OCI-LY3 (cell line): ENCODE results near the gene LEMD1.

Experiments used
- H2AFZ ChIP-seq: fragments of 200-600, 300-600 bp; shearing (Covaris generic); 2 replicates; pipeline ENCODE4 v1.6.0; 2014; ENCODE audit warnings: antibody characterized with exemption, low read depth, low read length
- H3K27ac ChIP-seq: fragments of 200-600, 300-600 bp; sonication (generic); 2 replicates; pipeline ENCODE4 v1.5.1; 2014; ENCODE audit warnings: mild to moderate bottlenecking, low read length, moderate library complexity, mixed read lengths
- H3K27me3 ChIP-seq: fragments of 200-600, 300-600 bp; sonication (generic); 2 replicates; pipeline ENCODE4 v1.6.1; 2014; ENCODE audit warnings: low read depth, low read length, mixed read lengths
- H3K36me3 ChIP-seq: fragments of 200-600, 300-600 bp; sonication (generic); replicated peaks from 2 replicates; pipeline ENCODE3; 2014; ENCODE audit warnings: low read depth, low read length, mixed read lengths
- H3K4me1 ChIP-seq: fragments of 300-600, 200-600 bp; sonication (generic); 2 replicates; pipeline ENCODE4 v1.6.1; 2014; ENCODE audit warnings: low read length, mixed read lengths
- H3K4me2 ChIP-seq: fragments of 200-600, 300-600 bp; sonication (generic); 2 replicates; pipeline ENCODE4 v1.6.1; 2014; ENCODE audit warnings: low read length, mixed read lengths
- H3K4me3 ChIP-seq: fragments of 300-600, 200-600 bp; sonication (generic); 2 replicates; pipeline ENCODE4 v1.5.1; 2014; ENCODE audit warnings: antibody characterized with exemption, mild to moderate bottlenecking, low read length, moderate library complexity
- H3K79me2 ChIP-seq: fragments of 300-600, 200-600 bp; shearing (Covaris generic); 2 replicates; pipeline ENCODE4 v1.6.1; 2014; ENCODE audit warnings: mild to moderate bottlenecking, low read length, mixed read lengths
- H3K9ac ChIP-seq: fragments of 300-600, 200-600 bp; shearing (Covaris generic); 2 replicates; pipeline ENCODE4 v1.6.0; 2014; ENCODE audit warnings: mild to moderate bottlenecking, low read length, moderate library complexity
- H3K9me3 ChIP-seq: fragments of 200-600, 300-600 bp; shearing (Covaris generic); 2 replicates; pipeline ENCODE4 v1.6.1; 2014; ENCODE audit warnings: low read length, mixed read lengths; ENCODE audit not compliant: insufficient read depth
- H4K20me1 ChIP-seq: fragments of 200-600, 300-600 bp; sonication (generic); 2 replicates; pipeline ENCODE4 v1.6.1; 2016; ENCODE audit warnings: low read length, mixed read lengths; ENCODE audit not compliant: insufficient read depth
- CTCF ChIP-seq: fragments of 200-600, 300-600 bp; sonication (generic); IDR thresholded peaks from 2 replicates; pipeline ENCODE4 v1.5.1; 2014; ENCODE audit warnings: antibody characterized with exemption, low read length, low read depth
- EZH2phosphoT487 ChIP-seq: fragments of 200-600 bp; shearing (Covaris generic); IDR thresholded peaks from 2 replicates; pipeline ENCODE4 v1.6.1; 2018; ENCODE audit warnings: antibody characterized with exemption, mixed run types, low read depth

Gene LEMD1

DNA sequence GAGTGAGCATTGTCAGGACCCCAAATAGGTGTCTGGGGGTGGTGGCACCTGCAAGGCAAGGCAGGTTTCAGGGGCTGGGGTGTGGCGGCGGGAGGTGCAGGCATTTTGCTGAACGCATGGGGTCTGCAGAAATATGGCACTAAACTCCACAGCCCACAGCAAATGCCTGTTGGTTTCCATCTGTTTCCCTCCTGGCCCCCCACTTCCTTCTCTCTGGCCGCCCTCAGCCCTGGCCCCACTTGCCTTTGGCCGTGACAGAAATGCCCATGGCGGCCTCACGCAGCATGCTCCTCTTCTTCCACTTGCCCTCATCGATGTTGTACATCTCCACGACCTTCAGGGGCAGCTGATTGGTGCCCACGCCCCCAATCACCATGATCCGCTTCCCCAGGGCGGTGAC, 78.9 kb downstream of the LEMD1 start:
- Histone ChIP-seq H3K79me2 (no peaks in the 10 kb centered on the region), H4K20me1 (no peaks in the 10 kb centered on the region), H3K9ac (no peak overlapping the region), H3K4me2 (no peak overlapping the region), H3K4me1 (peaks cover 28% of the 10 kb centered on the region), H3K27ac (no peak overlapping the region), H2AFZ (no peak overlapping the region), H3K36me3 (no peaks in the 10 kb centered on the region), H3K27me3 (peaks cover 14% of the 10 kb centered on the region), H3K4me3 (no peak overlapping the region), H3K9me3 (no peaks in the 10 kb centered on the region)
- TF ChIP-seq CTCF (no peak), EZH2phosphoT487 (no peak)

DNA sequence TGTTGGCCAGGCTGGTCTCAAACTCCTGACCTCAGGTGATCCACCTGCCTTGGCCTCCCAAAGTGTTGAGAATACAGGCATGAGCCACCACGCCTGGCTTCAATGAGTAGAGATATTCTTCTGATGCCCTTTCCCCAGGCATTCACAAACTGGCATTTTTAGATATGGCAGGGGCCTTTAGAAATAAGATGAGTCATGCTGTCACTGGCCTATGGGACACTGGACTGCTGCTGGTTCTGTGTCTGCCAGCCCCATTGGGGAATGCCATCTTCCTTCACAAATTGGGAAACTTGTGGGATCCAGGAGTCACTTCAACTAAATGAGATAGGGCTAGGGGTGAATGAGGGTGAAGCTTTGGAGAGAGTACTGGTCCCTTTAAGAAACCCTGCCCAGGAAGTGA, 81.2 kb downstream of the LEMD1 start:
- H3K4me3 ChIP-seq = no peak overlapping the region

DNA sequence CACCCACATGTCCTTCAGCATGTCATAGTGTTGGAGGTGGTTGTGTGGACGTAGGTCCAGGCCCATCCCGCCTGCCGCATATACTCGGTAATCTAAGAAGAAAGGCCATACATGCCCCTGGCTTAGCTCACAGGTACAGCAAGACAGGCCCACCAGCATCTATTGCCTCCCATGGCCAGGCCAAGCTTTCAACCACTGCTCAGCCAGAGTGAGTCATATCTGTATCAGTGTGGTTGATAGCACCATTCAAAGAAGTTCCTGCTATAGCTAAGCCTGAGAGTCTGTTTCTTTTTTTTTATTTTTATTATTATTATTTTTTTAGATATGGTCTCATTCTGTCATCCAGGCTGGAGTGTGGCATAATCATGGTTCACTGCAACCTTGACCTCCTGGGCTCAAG, 82.1 kb downstream of the LEMD1 start:
- no peak for TF ChIP-seq CTCF
- no peak for TF ChIP-seq EZH2phosphoT487
- peak overlapping the region; percentile 58 for H3K4me2 ChIP-seq
- H3K4me1 ChIP-seq = peaks cover 25% of the 10 kb centered on the region
- H3K9ac ChIP-seq = no peak overlapping the region
- no peaks in the 10 kb centered on the region for H3K79me2 ChIP-seq
- no peaks in the 10 kb centered on the region for H3K9me3 ChIP-seq
- H3K36me3 ChIP-seq = no peaks in the 10 kb centered on the region
- H4K20me1 ChIP-seq = no peaks in the 10 kb centered on the region
- peak overlapping the region; percentile 29; the same call in 1 of the 2 replicates for H3K4me3 ChIP-seq
- H3K27me3 ChIP-seq = peaks cover 40% of the 10 kb centered on the region
- H3K27ac ChIP-seq = no peak overlapping the region
- H2AFZ ChIP-seq = no peak overlapping the region

More for the DNA sequence above, 81.2 kb downstream of the LEMD1 start:
- H3K4me2 ChIP-seq = no peak overlapping the region
- no peak overlapping the region for H3K9ac ChIP-seq
- H3K4me1 ChIP-seq = peaks cover 25% of the 10 kb centered on the region
- no peak overlapping the region for H3K27ac ChIP-seq
- no peak overlapping the region for H2AFZ ChIP-seq
- no peaks in the 10 kb centered on the region for H3K9me3 ChIP-seq
- no peak for TF ChIP-seq EZH2phosphoT487
- no peak for TF ChIP-seq CTCF
- no peaks in the 10 kb centered on the region for H3K79me2 ChIP-seq
- peaks cover 35% of the 10 kb centered on the region for H3K27me3 ChIP-seq
- no peaks in the 10 kb centered on the region for H4K20me1 ChIP-seq
- no peaks in the 10 kb centered on the region for H3K36me3 ChIP-seq

GRCh38 chr1:205339197-205339702, 82.6 kb downstream of the LEMD1 start:
- peak overlapping the region; percentile 58 for H3K4me2 ChIP-seq
- H2AFZ ChIP-seq = no peak overlapping the region
- peaks cover 45% of the 10 kb centered on the region for H3K27me3 ChIP-seq
- peaks cover 25% of the 10 kb centered on the region for H3K4me1 ChIP-seq
- no peak overlapping the region for H3K27ac ChIP-seq
- H3K4me3 ChIP-seq = peak overlapping the region; percentile 29; the same call in 1 of the 2 replicates
- no peaks in the 10 kb centered on the region for H4K20me1 ChIP-seq
- no peaks in the 10 kb centered on the region for H3K36me3 ChIP-seq
- no peaks in the 10 kb centered on the region for H3K9me3 ChIP-seq
- TF ChIP-seq EZH2phosphoT487 (no peak), CTCF (no peak)
- H3K9ac ChIP-seq = no peak overlapping the region
- no peaks in the 10 kb centered on the region for H3K79me2 ChIP-seq
